Dendritic cell treated with granulocyte-macrophage colony-stimulating factor and Interleukin-4, amounts not matched to agents 40 ng/mL and 50 ng/mL, for 4 days (primary cell): Measurements from ENCODE around the gene STX5.
"Not testable (repeated sequence)": the region's sequence is repeated elsewhere in the genome, so short reads cannot be mapped to it uniquely, and the experiment has no call there.

Experiments used
- H3K27ac Mint-ChIP-seq: one replicate; pipeline ENCODE4 v1.8.0; 2022; ENCODE audit warnings: mild to moderate bottlenecking, mixed read lengths
- H3K27me3 Mint-ChIP-seq: one replicate; pipeline ENCODE4 v1.8.0; 2022; ENCODE audit warnings: mild to moderate bottlenecking, mixed read lengths
- H3K36me3 Mint-ChIP-seq: one replicate; pipeline ENCODE4 v1.8.0; 2022; ENCODE audit warnings: low read depth, mixed read lengths
- H3K4me1 Mint-ChIP-seq: one replicate; pipeline ENCODE4 v1.8.0; 2022; ENCODE audit warnings: low read depth, mixed read lengths
- H3K4me3 Mint-ChIP-seq: one replicate; pipeline ENCODE4 v1.8.0; 2022; ENCODE audit warnings: mild to moderate bottlenecking, moderate library complexity, mixed read lengths
- H3K9me3 Mint-ChIP-seq: one replicate; pipeline ENCODE4 v1.8.0; 2022; ENCODE audit warnings: mixed read lengths
- intact Hi-C: fragments of 100-400 bp; cut with micrococcal nuclease; formaldehyde crosslinking; loops from one replicate; pipeline ENCODE4 v1.15.0; 2022

Gene STX5

GRCh38 chr11:62859281-62859703, 27.4 kb upstream of the STX5 start:
- H3K27ac Mint-ChIP-seq = peak overlapping the region; percentile 44
- intact Hi-C loops = not testable (repeated sequence)
- peaks cover 48% of the 10 kb centered on the region for H3K4me1 Mint-ChIP-seq

DNA sequence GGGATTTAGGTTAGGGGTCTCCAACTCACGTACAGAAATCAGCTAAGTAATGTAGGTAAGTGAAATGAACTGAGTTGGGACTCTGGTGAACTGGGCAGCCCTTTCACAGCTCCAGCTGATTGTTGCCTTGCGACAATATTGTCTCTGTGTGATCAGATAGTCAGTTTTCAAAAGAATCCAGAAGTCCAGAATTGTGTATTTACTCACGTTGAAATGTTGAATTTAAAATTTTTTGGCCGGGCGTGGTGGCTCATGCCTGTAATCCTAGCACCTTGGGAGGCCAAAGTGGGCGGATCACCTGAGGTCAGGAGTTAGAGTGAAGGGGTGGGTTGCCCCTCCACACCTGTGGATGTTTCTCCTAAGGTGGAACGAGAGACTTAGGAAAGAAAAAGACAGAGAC, 26.4 kb upstream of the STX5 start:
- intact Hi-C loops = no loop called here
- Mint-ChIP-seq H3K4me1 (peaks cover 58% of the 10 kb centered on the region), H3K4me3 (peak overlapping the region; percentile 28), H3K27ac (peak overlapping the region; percentile 95), H3K36me3 (peaks cover 37% of the 10 kb centered on the region), H3K9me3 (no peaks in the 10 kb centered on the region), H3K27me3 (no peaks in the 10 kb centered on the region)

More at GRCh38 chr11:62859281-62859703, 27.4 kb upstream of the STX5 start:
- H3K27me3 Mint-ChIP-seq, H3K4me3 Mint-ChIP-seq, H3K9me3 Mint-ChIP-seq: not testable (repeated sequence)
- peaks cover 26% of the 10 kb centered on the region for H3K36me3 Mint-ChIP-seq

DNA sequence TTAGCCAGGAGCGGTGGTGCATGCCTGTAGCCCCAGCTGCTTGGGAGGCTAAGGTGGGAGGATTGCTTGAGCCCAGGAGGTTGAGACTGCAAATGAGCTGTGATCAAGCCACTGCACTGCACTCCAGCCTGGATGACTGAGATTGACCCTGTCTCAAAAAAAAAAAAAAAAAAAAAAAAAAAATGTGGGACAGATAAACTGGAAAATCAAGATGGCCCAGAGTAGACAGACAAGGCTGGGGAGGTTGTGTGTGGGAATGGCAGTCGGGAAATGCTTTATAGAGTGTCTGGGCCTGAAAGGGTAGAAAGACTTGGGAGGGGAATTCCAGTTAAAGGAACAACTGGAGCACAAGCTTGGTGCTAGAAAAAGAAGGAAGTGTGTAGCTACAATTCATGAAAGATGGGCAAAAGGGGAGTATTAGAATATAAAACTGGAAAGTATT, 25.7 kb upstream of the STX5 start:
- peak overlapping the region; percentile 98 for H3K4me3 Mint-ChIP-seq
- H3K27ac Mint-ChIP-seq = peak overlapping the region; percentile 95
- peaks cover 44% of the 10 kb centered on the region for H3K36me3 Mint-ChIP-seq
- no peaks in the 10 kb centered on the region for H3K27me3 Mint-ChIP-seq
- H3K4me1 Mint-ChIP-seq = peaks cover 64% of the 10 kb centered on the region
- no peaks in the 10 kb centered on the region for H3K9me3 Mint-ChIP-seq
- intact Hi-C loops = loop anchor here (2.0 kb wide), 1 partner anchor 15 kb away; no protein-coding TSS in a partner anchor

- intact Hi-C loops = loop anchor here (2.0 kb wide), 1 partner anchor 14 kb away; no protein-coding TSS in a partner anchor
- H3K27ac Mint-ChIP-seq = peak overlapping the region; percentile 95
- H3K9me3 Mint-ChIP-seq = no peaks in the 10 kb centered on the region
- peak overlapping the region; percentile 98 for H3K4me3 Mint-ChIP-seq
- H3K27me3 Mint-ChIP-seq = no peaks in the 10 kb centered on the region
- H3K4me1 Mint-ChIP-seq = peaks cover 73% of the 10 kb centered on the region
- peaks cover 55% of the 10 kb centered on the region for H3K36me3 Mint-ChIP-seq
Observed at GRCh38 chr11:62856333-62856895, 24.6 kb upstream of the STX5 start.

DNA sequence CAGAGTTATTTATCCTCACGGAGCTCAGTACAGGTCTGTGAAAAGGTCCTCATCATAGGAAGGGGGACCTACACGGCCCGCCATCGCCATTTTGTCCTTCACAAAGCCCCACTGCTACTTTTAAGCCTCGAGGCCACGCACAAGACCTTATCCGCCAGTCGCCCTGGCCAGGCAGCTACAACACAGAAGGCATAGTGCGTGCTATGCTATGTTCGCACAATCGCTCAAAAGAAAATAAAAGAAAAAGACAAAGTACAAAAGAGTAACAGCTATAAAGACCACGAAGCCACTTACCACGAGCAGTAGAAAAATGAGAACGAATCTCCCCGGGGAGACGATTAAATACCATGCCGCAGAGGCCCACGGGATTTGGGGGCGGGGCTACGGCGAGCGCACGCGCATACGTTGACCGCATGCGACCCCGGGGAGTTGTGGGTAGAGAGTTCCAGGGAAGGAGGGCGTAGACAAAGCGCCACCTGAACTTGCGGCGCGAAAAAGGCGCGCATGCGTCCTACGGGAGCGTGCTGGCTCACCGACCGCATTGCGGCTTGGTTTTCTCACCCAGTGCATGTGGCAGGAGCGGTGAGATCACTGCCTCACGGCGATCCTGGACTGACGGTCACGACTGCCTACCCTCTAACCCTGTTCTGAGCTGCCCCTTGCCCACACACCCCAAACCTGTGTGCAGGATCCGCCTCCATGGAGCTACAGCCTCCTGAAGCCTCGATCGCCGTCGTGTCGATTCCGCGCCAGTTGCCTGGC, 23.9 kb upstream of the STX5 start:
- no peaks in the 10 kb centered on the region for H3K9me3 Mint-ChIP-seq
- peaks cover 57% of the 10 kb centered on the region for H3K36me3 Mint-ChIP-seq
- H3K4me1 Mint-ChIP-seq = peaks cover 73% of the 10 kb centered on the region
- intact Hi-C loops = loop anchor here (2.0 kb wide), 1 partner anchor 13 kb away; no protein-coding TSS in a partner anchor
- peak overlapping the region; percentile 95 for H3K27ac Mint-ChIP-seq
- H3K4me3 Mint-ChIP-seq = peak overlapping the region; percentile 98
- no peaks in the 10 kb centered on the region for H3K27me3 Mint-ChIP-seq

DNA sequence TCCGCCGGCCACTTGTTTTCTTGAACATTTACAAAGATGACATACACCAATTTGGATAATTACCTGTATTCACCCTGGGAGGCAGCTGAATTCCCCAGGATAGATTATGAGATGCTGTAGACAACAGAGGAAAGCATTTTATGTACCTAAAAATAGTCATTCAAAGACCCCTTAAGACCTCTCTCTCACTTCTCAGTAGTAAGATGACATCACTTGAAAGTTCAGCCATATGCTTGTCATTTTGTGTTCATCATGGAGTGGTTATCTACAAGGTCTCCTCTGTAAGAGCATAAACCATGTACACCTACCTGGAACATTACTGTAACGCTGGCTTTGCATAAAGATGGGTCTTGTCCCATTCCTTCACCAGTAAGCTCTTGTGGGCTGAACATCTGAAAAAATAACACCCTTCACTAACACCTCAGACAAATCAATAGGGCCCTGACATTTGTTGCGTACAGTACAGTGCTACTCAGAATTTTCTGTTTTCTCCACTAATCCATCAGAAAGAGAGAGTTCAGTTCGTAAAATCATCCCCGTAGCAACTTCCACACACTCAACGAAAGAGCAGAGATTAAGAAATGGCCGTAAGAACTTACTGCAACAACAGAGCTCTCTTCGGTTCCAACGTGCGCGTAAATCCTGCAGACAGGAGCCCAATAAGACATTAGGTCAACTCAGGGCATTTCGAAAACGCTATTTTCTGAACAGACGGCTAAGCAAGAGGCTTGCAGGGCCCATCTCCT, 23.1 kb upstream of the STX5 start:
- Mint-ChIP-seq H3K27me3 (no peaks in the 10 kb centered on the region), H3K4me3 (peak overlapping the region; percentile 98), H3K36me3 (peaks cover 56% of the 10 kb centered on the region), H3K4me1 (peaks cover 72% of the 10 kb centered on the region), H3K9me3 (no peaks in the 10 kb centered on the region), H3K27ac (peak overlapping the region; percentile 95)
- intact Hi-C loops = no loop called here

DNA sequence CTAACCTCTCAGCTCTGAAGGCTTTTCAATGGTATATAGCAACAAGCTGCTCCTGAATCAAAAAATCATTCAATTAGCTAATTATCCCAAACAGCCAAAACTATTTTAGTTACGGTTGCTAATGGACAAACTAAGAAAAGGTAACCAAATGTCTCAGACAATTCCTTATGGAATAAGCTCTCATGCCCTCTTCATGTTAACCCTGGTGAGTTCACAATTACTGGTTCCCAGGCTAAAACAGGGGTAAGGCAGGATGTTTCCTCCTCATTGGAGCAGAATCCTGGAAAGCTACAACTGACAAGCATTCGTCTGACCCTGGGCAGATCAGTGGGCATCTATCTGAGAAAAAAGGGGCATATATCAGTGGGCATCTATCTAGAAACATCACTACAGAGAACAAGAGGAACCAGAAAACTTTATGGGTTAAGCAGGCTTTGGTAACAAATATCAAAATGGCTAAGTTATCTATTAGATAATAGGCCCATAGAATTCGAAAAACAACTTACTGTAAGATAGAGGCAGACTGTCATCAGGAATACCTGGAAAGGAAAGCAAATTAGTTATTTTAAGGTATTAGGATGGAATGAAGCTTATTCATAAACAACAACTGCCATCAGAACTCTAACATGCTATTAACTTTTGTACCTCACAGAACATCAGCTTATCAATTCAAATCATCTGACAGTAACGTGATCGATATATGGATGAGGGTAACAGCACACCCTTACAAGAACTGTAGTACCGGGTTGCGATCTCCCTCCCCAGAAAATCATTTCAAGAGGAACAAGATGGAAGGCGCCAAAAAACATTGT, 22.4 kb upstream of the STX5 start:
- intact Hi-C loops = no loop called here
- Mint-ChIP-seq H3K4me1 (peaks cover 64% of the 10 kb centered on the region), H3K36me3 (peaks cover 49% of the 10 kb centered on the region), H3K27me3 (no peaks in the 10 kb centered on the region), H3K9me3 (no peaks in the 10 kb centered on the region), H3K27ac (peak overlapping the region; percentile 95), H3K4me3 (peak overlapping the region; percentile 98)

DNA sequence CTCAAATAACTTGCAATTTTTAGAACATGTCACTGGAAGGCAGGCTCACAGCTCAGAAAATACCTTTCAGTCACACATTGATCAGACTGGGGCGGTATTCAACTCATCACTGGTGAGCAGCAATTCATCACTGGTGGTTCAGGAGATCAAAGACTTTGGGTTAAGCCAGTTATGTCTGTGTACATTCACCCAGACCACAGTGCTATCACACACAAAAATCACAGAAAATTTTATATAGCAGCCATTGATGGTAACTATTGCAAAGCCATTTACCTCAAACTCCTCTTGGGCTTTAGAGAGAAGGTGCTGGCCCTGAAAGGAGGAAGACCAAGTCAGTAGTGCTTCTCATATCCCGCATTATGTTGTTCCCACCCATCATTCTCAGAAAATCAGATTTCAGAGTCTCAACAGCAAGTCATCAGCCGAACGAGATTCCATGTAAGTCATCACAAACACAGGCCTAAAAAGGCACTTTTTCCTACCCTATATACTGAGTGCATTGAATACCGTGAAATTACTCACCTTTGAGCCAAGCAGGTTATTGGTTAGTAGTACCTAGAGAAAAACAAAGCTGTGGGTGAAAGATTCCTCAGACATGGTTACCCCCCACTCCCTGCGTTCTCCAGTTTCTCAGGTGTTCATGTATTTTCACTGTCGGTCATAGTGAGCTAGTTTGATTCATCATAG, 21.6 kb upstream of the STX5 start:
- Mint-ChIP-seq H3K27me3 (no peaks in the 10 kb centered on the region), H3K4me1 (peaks cover 59% of the 10 kb centered on the region), H3K4me3 (peak overlapping the region; percentile 98), H3K36me3 (peaks cover 49% of the 10 kb centered on the region), H3K9me3 (no peaks in the 10 kb centered on the region), H3K27ac (no peak overlapping the region)
- intact Hi-C loops = no loop called here

- Mint-ChIP-seq H3K27me3 (no peaks in the 10 kb centered on the region), H3K4me1 (peaks cover 52% of the 10 kb centered on the region), H3K36me3 (peaks cover 49% of the 10 kb centered on the region), H3K9me3 (no peaks in the 10 kb centered on the region), H3K27ac (no peak overlapping the region), H3K4me3 (no peak overlapping the region)
- intact Hi-C loops = no loop called here
Observed at GRCh38 chr11:62852523-62853188, 20.8 kb upstream of the STX5 start.

- H3K27ac Mint-ChIP-seq = no peak overlapping the region
- H3K4me3 Mint-ChIP-seq = no peak overlapping the region
- no peaks in the 10 kb centered on the region for H3K9me3 Mint-ChIP-seq
- intact Hi-C loops = no loop called here
- peaks cover 49% of the 10 kb centered on the region for H3K36me3 Mint-ChIP-seq
- H3K4me1 Mint-ChIP-seq = peaks cover 45% of the 10 kb centered on the region
- no peaks in the 10 kb centered on the region for H3K27me3 Mint-ChIP-seq
Observed at GRCh38 chr11:62851807-62852522, 20.1 kb upstream of the STX5 start.

- Mint-ChIP-seq H3K9me3 (no peaks in the 10 kb centered on the region), H3K27me3 (no peaks in the 10 kb centered on the region), H3K27ac (no peak overlapping the region), H3K4me3 (no peak overlapping the region), H3K4me1 (peaks cover 38% of the 10 kb centered on the region), H3K36me3 (peaks cover 49% of the 10 kb centered on the region)
- intact Hi-C loops = no loop called here
Observed at GRCh38 chr11:62850911-62851806, 19.3 kb upstream of the STX5 start.
